HEK293T (cell line): ENCODE data around the gene RASA3.

Experiments used
- CTCF ChIA-PET: fragments of 350-600 bp; formaldehyde crosslinking; extraction: SDS; loops from one replicate; lab custom pipeline; 2021; ENCODE audit warnings: antibody characterized with exemption, inconsistent platforms; lab: Yijun Ruan, JAX
- POLR2A ChIA-PET: fragments of 350-600 bp; formaldehyde crosslinking; extraction: SDS; loops from one replicate; lab custom pipeline; 2020; ENCODE audit warnings: antibody characterized with exemption, inconsistent platforms; lab: Yijun Ruan, JAX
- DNase-seq: peaks from one replicate; pipeline ENCODE4 v3.0.0; 2012; ENCODE audit warnings: mixed read lengths; ENCODE audit errors: extremely low spot score
- ARNT ChIP-seq: fragments of 450-650 bp; IDR thresholded peaks from 2 replicates; pipeline ENCODE4 v1.6.1; 2017; ENCODE audit warnings: mild to moderate bottlenecking
- BHLHE40 ChIP-seq: fragments of 450-650 bp; IDR thresholded peaks from 2 replicates; pipeline ENCODE4 v1.6.1; 2016; ENCODE audit warnings: mild to moderate bottlenecking, moderate library complexity, borderline replicate concordance
- CTBP1 ChIP-seq: fragments of 450-650 bp; IDR thresholded peaks from 2 replicates; pipeline ENCODE4 v1.6.1; 2016; ENCODE audit warnings: borderline replicate concordance
- ELF4 ChIP-seq: fragments of 450-650 bp; IDR thresholded peaks from 2 replicates; pipeline ENCODE4 v1.6.1; 2017; ENCODE audit warnings: antibody characterized with exemption
- FOXA1 ChIP-seq: fragments of 450-650 bp; IDR thresholded peaks from 2 replicates; pipeline ENCODE4 v1.6.1; 2016; ENCODE audit warnings: mild to moderate bottlenecking
- FOXK2 ChIP-seq: fragments of 450-650 bp; IDR thresholded peaks from 2 replicates; pipeline ENCODE4 v1.6.1; 2016; ENCODE audit warnings: mild to moderate bottlenecking
- FOXM1 ChIP-seq: fragments of 450-650 bp; IDR thresholded peaks from 2 replicates; pipeline ENCODE4 v1.6.1; 2017; ENCODE audit warnings: mild to moderate bottlenecking, borderline replicate concordance
- HDGF ChIP-seq: fragments of 450-650 bp; IDR thresholded peaks from 2 replicates; pipeline ENCODE4 v1.6.1; 2017; ENCODE audit warnings: antibody characterized with exemption, borderline replicate concordance
- L3MBTL2 ChIP-seq: fragments of 450-650 bp; conservative IDR thresholded peaks from 2 replicates; pipeline ENCODE4 v1.6.1; 2016; ENCODE audit warnings: mild to moderate bottlenecking
- LEF1 ChIP-seq: fragments of 450-650 bp; IDR thresholded peaks from 2 replicates; pipeline ENCODE4 v1.6.1; 2017; ENCODE audit warnings: mild to moderate bottlenecking, borderline replicate concordance
- NFRKB ChIP-seq: fragments of 450-650 bp; IDR thresholded peaks from 2 replicates; pipeline ENCODE4 v1.6.1; 2016; ENCODE audit warnings: mild to moderate bottlenecking, moderate library complexity
- PKNOX1 ChIP-seq: fragments of 450-650 bp; IDR thresholded peaks from 2 replicates; pipeline ENCODE4 v1.6.1; 2016
- SP1 ChIP-seq: fragments of 450-650 bp; IDR thresholded peaks from 2 replicates; pipeline ENCODE4 v1.6.1; 2017
- SUZ12 ChIP-seq: fragments of 450-650 bp; IDR thresholded peaks from 2 replicates; pipeline ENCODE4 v1.6.1; 2016; ENCODE audit warnings: mild to moderate bottlenecking
- TARDBP ChIP-seq: fragments of 450-650 bp; IDR thresholded peaks from 2 replicates; pipeline ENCODE4 v1.6.1; 2016
- ZNF384 ChIP-seq: fragments of 450-650 bp; IDR thresholded peaks from 2 replicates; pipeline ENCODE4 v1.6.1; 2016

RASA3 gene

GRCh38 chr13:114049026-114049425 is 83.4 kb downstream of the RASA3 start:
- POLR2A ChIA-PET, result no interaction called here
- no peak for TF ChIP-seq BHLHE40
- no peak for TF ChIP-seq SP1
- no peak for TF ChIP-seq ZNF384
- no peak for TF ChIP-seq FOXA1
- TF ChIP-seq ELF4, result no peak
- TF ChIP-seq FOXM1, result no peak
- no peak for TF ChIP-seq ARNT
- no peak for TF ChIP-seq HDGF
- no peak for TF ChIP-seq SUZ12
- no peak for TF ChIP-seq NFRKB
- no peak for TF ChIP-seq LEF1
- TF ChIP-seq PKNOX1, result no peak
- no peak for TF ChIP-seq L3MBTL2
- no peak for TF ChIP-seq FOXK2
- no peak for TF ChIP-seq CTBP1
- no peak for TF ChIP-seq TARDBP
- CTCF ChIA-PET, result no interaction called here
- no peak for DNase-seq

- DNase-seq, result no peak
- TF ChIP-seq SUZ12, result no peak
- no peak for TF ChIP-seq LEF1
- TF ChIP-seq FOXA1, result no peak
- TF ChIP-seq HDGF, result no peak
- TF ChIP-seq ELF4, result no peak
- TF ChIP-seq L3MBTL2, result no peak
- TF ChIP-seq SP1, result no peak
- TF ChIP-seq BHLHE40, result no peak
- TF ChIP-seq FOXM1, result no peak
- TF ChIP-seq ZNF384, result no peak
- no peak for TF ChIP-seq TARDBP
- CTCF ChIA-PET, result no interaction called here
- POLR2A ChIA-PET, result no interaction called here
Observed at GRCh38 chr13:114048443-114048842, 84.0 kb downstream of the RASA3 start.

- no peak for TF ChIP-seq PKNOX1
- no peak for TF ChIP-seq SP1
- TF ChIP-seq ZNF384, result no peak
- TF ChIP-seq CTBP1, result no peak
- no peak for TF ChIP-seq HDGF
- no peak for TF ChIP-seq SUZ12
- no peak for TF ChIP-seq LEF1
- TF ChIP-seq NFRKB, result no peak
- no peak for TF ChIP-seq ELF4
- CTCF ChIA-PET, result no interaction called here
- POLR2A ChIA-PET, result no interaction called here
- no peak for DNase-seq
Observed at GRCh38 chr13:114047358-114047881, 85.0 kb downstream of the RASA3 start.

GRCh38 chr13:114046431-114046975 is 85.9 kb downstream of the RASA3 start:
- ChIA-PET CTCF (no interaction called here), POLR2A (no interaction called here)
- no peak for DNase-seq
- no peak for TF ChIP-seq BHLHE40
- no peak for TF ChIP-seq ELF4
- TF ChIP-seq FOXK2, result no peak
- no peak for TF ChIP-seq LEF1
- TF ChIP-seq L3MBTL2, result no peak
- no peak for TF ChIP-seq ARNT
- no peak for TF ChIP-seq NFRKB
- no peak for TF ChIP-seq FOXA1
- no peak for TF ChIP-seq HDGF
- TF ChIP-seq SUZ12, result no peak
- no peak for TF ChIP-seq FOXM1
- TF ChIP-seq CTBP1, result no peak
- TF ChIP-seq SP1, result no peak
- TF ChIP-seq PKNOX1, result no peak
- no peak for TF ChIP-seq TARDBP
- no peak for TF ChIP-seq ZNF384

GRCh38 chr13:114045113-114045735 is 87.2 kb downstream of the RASA3 start:
- CTCF ChIA-PET, result no interaction called here
- no peak for TF ChIP-seq SUZ12
- TF ChIP-seq PKNOX1, result no peak
- no peak for TF ChIP-seq SP1
- no peak for TF ChIP-seq FOXK2
- TF ChIP-seq FOXM1, result no peak
- TF ChIP-seq TARDBP, result no peak
- TF ChIP-seq L3MBTL2, result no peak
- no peak for TF ChIP-seq ELF4
- TF ChIP-seq CTBP1, result no peak
- TF ChIP-seq BHLHE40, result no peak
- TF ChIP-seq ARNT, result no peak
- POLR2A ChIA-PET, result no interaction called here
- no peak for DNase-seq
